Lower leg skin (tissue), 4 donors: Measurements from ENCODE around the gene CDH13. TPM values are rescaled to one million over a fixed set of nuclear protein-coding genes. Genes with fewer than 3 reads are reported as not detected.

Experiments used
- DNase-seq, 2 donors: peaks; one replicate each; pipeline ENCODE4 v3.0.0-alpha.2; 2019; ENCODE audit warnings: low spot score in 2 of 2
- H3K4me3 ChIP-seq: fragments of 200-600 bp; sonication (generic); 2 replicates; pipeline ENCODE4 v1.5.1; 2017; ENCODE audit warnings: mild to moderate bottlenecking, low read depth; ENCODE audit not compliant: poor library complexity, severe bottlenecking
- CTCF ChIP-seq, 3 donors: fragments of 450-650 bp; IDR thresholded peaks; one replicate each; pipeline ENCODE4 v1.5.1; 2016; ENCODE audit warnings: antibody characterized with exemption in 3 of 3, mild to moderate bottlenecking in 3 of 3, moderate library complexity in 2 of 3
- POLR2A ChIP-seq, 2 donors: fragments of 450-650 bp; IDR thresholded peaks; one replicate each; pipeline ENCODE4 v1.6.1; 2016 to 2017; ENCODE audit warnings: antibody characterized with exemption in 2 of 2, mild to moderate bottlenecking in 1 of 2, moderate library complexity in 1 of 2
- WGBS, 2 donors: methylation state at CpG; one replicate each; pipeline ENCODE4 v1.1.5; 2018; 5-methylcytosine and 5-hydroxymethylcytosine counted together
- intact Hi-C: fragments of 100-400 bp; cut with DNase I; formaldehyde crosslinking; loops from one replicate; pipeline ENCODE4 v1.15.0; 2023; ENCODE audit warnings: low total_unique reads
- total RNA-seq, 4 donors: library from RNA; depleted of rRNA; stranded (reverse); fragments of >200 nt; gene quantifications; one replicate each; pipeline ENCODE4 v1.1.0, GENCODE V29; 2016

The CDH13 gene
- total RNA-seq, 4 donors from 2014 or later = 102 to 246 (median 155) TPM

- intact Hi-C loops = no loop called here
- TF ChIP-seq POLR2A (IDR thresholded peaks at IDR 0.05) = no peak
- TF ChIP-seq CTCF (IDR thresholded peaks at IDR 0.05) = no peak
- WGBS, 2 donors = 49 to 59% methylated on average over 6 of the region's 6 CpGs
- DNase-seq = no peak
- no peak overlapping the region for H3K4me3 ChIP-seq
Observed at GRCh38 chr16:82655072-82655714, 28.4 kb downstream of the CDH13 start.

GRCh38 chr16:82655720-82656490, 29.1 kb downstream of the CDH13 start:
- 79 to 83% methylated on average over 5 of the region's 5 CpGs for WGBS, 2 donors
- no peak for DNase-seq
- intact Hi-C loops = no loop called here
- no peak for TF ChIP-seq POLR2A (IDR thresholded peaks at IDR 0.05)
- TF ChIP-seq CTCF (IDR thresholded peaks at IDR 0.05) = no peak
- no peak overlapping the region for H3K4me3 ChIP-seq

GRCh38 chr16:82657239-82657638, 30.5 kb downstream of the CDH13 start:
- 83 to 84% methylated on average over 2 of the region's 2 CpGs for WGBS, 2 donors
- TF ChIP-seq POLR2A (IDR thresholded peaks at IDR 0.05) = no peak
- H3K4me3 ChIP-seq = no peak overlapping the region
- DNase-seq = no peak
- intact Hi-C loops = no loop called here

- intact Hi-C loops = no loop called here
- WGBS, 2 donors = 70 to 74% methylated on average over 1 of the region's 1 CpG
- DNase-seq = no peak
- no peak for TF ChIP-seq CTCF (IDR thresholded peaks at IDR 0.05)
- TF ChIP-seq POLR2A (IDR thresholded peaks at IDR 0.05) = no peak
- no peak overlapping the region for H3K4me3 ChIP-seq
Observed at GRCh38 chr16:82657786-82658185, 31.0 kb downstream of the CDH13 start.

GRCh38 chr16:82658796-82659195, 32.0 kb downstream of the CDH13 start:
- DNase-seq = no peak
- TF ChIP-seq CTCF (IDR thresholded peaks at IDR 0.05) (no peak), POLR2A (IDR thresholded peaks at IDR 0.05) (no peak)
- intact Hi-C loops = no loop called here
- WGBS, 2 donors = 98% methylated on average over 2 of the region's 2 CpGs
- no peak overlapping the region for H3K4me3 ChIP-seq

- WGBS, 2 donors = 40 to 53% methylated on average over 8 of the region's 8 CpGs
- TF ChIP-seq CTCF (IDR thresholded peaks at IDR 0.05) (no peak), POLR2A (IDR thresholded peaks at IDR 0.05) (no peak)
- DNase-seq = no peak
- intact Hi-C loops = no loop called here
- no peak overlapping the region for H3K4me3 ChIP-seq
Observed at GRCh38 chr16:82660075-82660645, 33.4 kb downstream of the CDH13 start.
